H1 (cell line): Measurements from ENCODE around the gene SLC27A2. TPM values are rescaled to one million over a fixed set of nuclear protein-coding genes. Genes with fewer than 3 reads are reported as not detected.

Experiments used
- CTCF ChIA-PET: fragments of 300-600 bp; sonication (Branson Sonifier 250); formaldehyde crosslinking; loops from one replicate; lab custom pipeline; 2021; ENCODE audit not compliant: partially characterized antibody; lab: Charles Lee
- POLR2A ChIA-PET: fragments of 300-600 bp; sonication (Branson Sonifier 250); formaldehyde crosslinking; loops from one replicate; lab custom pipeline; 2021; ENCODE audit warnings: inconsistent platforms; ENCODE audit not compliant: partially characterized antibody; lab: Charles Lee
- DNase-seq, 2 experiments: peaks; one replicate each; pipeline versions ENCODE4 v3.0.0 to v3.0.0-alpha.2; 2010 to 2022; ENCODE audit warnings: low spot score in 2 of 2, low read depth in 1 of 2, mixed read lengths in 1 of 2
- FAIRE-seq: peaks from 2 replicates; lab custom pipeline; 2011; peaks lifted over from hg19 to GRCh38; lab: Jason Lieb, UNC
- H2AFZ ChIP-seq: 2 replicates; pipeline ENCODE4 v1.8.1; 2012; ENCODE audit warnings: low read length, inconsistent platforms
- H2AK5ac ChIP-seq: 2 replicates; pipeline ENCODE4 v1.6.1; 2013; ENCODE audit warnings: low read depth, low read length
- H2BK120ac ChIP-seq: replicated peaks from 2 replicates; pipeline ENCODE3; 2013; ENCODE audit warnings: low read depth, low read length, inconsistent platforms
- H2BK12ac ChIP-seq: 2 replicates; pipeline ENCODE4 v1.6.1; 2013; ENCODE audit warnings: low read depth, low read length
- H2BK15ac ChIP-seq: 2 replicates; pipeline ENCODE4 v1.6.1; 2013; ENCODE audit warnings: low read length
- H2BK20ac ChIP-seq: 2 replicates; pipeline ENCODE4 v1.6.1; 2013; ENCODE audit warnings: low read length
- H2BK5ac ChIP-seq: 2 replicates; pipeline ENCODE4 v1.6.1; 2013; ENCODE audit warnings: low read depth, low read length
- H3K14ac ChIP-seq: 2 replicates; pipeline ENCODE4 v1.6.1; 2013; ENCODE audit warnings: inconsistent platforms; ENCODE audit not compliant: insufficient read length
- H3K18ac ChIP-seq: 2 replicates; pipeline ENCODE4 v1.6.1; 2013; ENCODE audit warnings: low read length; ENCODE audit errors: extremely low read depth
- H3K23ac ChIP-seq: 2 replicates; pipeline ENCODE4 v1.6.1; 2013; ENCODE audit warnings: inconsistent platforms; ENCODE audit not compliant: insufficient read length
- H3K23me2 ChIP-seq: 2 replicates; pipeline ENCODE4 v1.6.1; 2013; ENCODE audit warnings: low read depth, low read length
- H3K27ac ChIP-seq: 2 replicates; pipeline ENCODE4 v1.6.1; 2011; ENCODE audit warnings: low read depth, low read length, inconsistent platforms
- H3K27me3 ChIP-seq, 4 experiments: replicated peaks in 1 of 4; 1 replicate in 1 of 4; 2 replicates in 3 of 4; pipeline versions ENCODE4 v1.6.1 to v1.8.1; 2011 to 2013; ENCODE audit warnings: low read length in 3 of 4, mild to moderate bottlenecking in 3 of 4, inconsistent platforms in 2 of 4, mixed read lengths in 2 of 4, moderate library complexity in 1 of 4; ENCODE audit not compliant: control insufficient read depth in 3 of 4, insufficient read depth in 3 of 4; ENCODE audit errors: extremely low read depth in 1 of 4
- H3K36me3 ChIP-seq, 4 experiments: 2 replicates each; pipeline versions ENCODE4 v1.6.1 to v1.8.1; 2011 to 2013; ENCODE audit warnings: mild to moderate bottlenecking in 4 of 4, low read length in 3 of 4, moderate library complexity in 2 of 4, control low read depth in 1 of 4, inconsistent platforms in 1 of 4; ENCODE audit not compliant: insufficient read depth in 4 of 4, control insufficient read depth in 2 of 4
- H3K4ac ChIP-seq: replicated peaks from 2 replicates; pipeline ENCODE3; 2013; ENCODE audit warnings: low read length, low read depth, mixed read lengths, inconsistent platforms; ENCODE audit not compliant: insufficient read length
- H3K4me1 ChIP-seq, 4 experiments: replicated peaks in 1 of 4; 1 replicate in 1 of 4; 2 replicates in 3 of 4; pipeline versions ENCODE4 v1.6.1 to v1.8.1; 2011 to 2013; ENCODE audit warnings: low read length in 3 of 4, inconsistent platforms in 2 of 4, mixed read lengths in 1 of 4; ENCODE audit not compliant: insufficient read depth in 4 of 4, control insufficient read depth in 3 of 4
- H3K4me2 ChIP-seq, 2 experiments: 2 replicates each; pipeline versions ENCODE4 v1.6.1 to v1.8.1; 2011 to 2013; ENCODE audit warnings: low read depth in 2 of 2, low read length in 2 of 2, control low read depth in 1 of 2, inconsistent platforms in 1 of 2, mild to moderate bottlenecking in 1 of 2; ENCODE audit not compliant: insufficient read depth in 1 of 2
- H3K4me3 ChIP-seq, 4 experiments: fragments of 200-600, 300-600 bp in 1 of 4; sonication (generic), shearing (Covaris generic), sonication (Bioruptor Twin) in 1 of 4; 2 replicates each; pipeline versions ENCODE4 v1.5.1 to v1.8.1; 2011 to 2016; ENCODE audit warnings: low read length in 4 of 4, low read depth in 3 of 4, control low read depth in 2 of 4, inconsistent platforms in 2 of 4, mild to moderate bottlenecking in 2 of 4, mixed read lengths in 1 of 4, moderate library complexity in 1 of 4; ENCODE audit not compliant: insufficient read depth in 2 of 4; ENCODE audit errors: extremely low read depth in 1 of 4
- H3K56ac ChIP-seq: replicated peaks from 2 replicates; pipeline ENCODE3; 2013; ENCODE audit warnings: low read depth, mild to moderate bottlenecking, mixed read lengths, low read length, inconsistent platforms; ENCODE audit not compliant: insufficient read length
- H3K79me1 ChIP-seq: 2 replicates; pipeline ENCODE4 v1.6.1; 2013; ENCODE audit warnings: low read depth, low read length, control low read depth
- H3K79me2 ChIP-seq, 2 experiments: 2 replicates each; pipeline versions ENCODE4 v1.6.1 to v1.8.1; 2012 to 2013; ENCODE audit warnings: low read length in 2 of 2, mild to moderate bottlenecking in 2 of 2, inconsistent platforms in 1 of 2; ENCODE audit not compliant: insufficient read depth in 2 of 2, control insufficient read depth in 1 of 2
- H3K9ac ChIP-seq, 4 experiments: replicated peaks in 1 of 4; 1 replicate in 1 of 4; 2 replicates in 3 of 4; pipeline versions ENCODE4 v1.6.1 to v1.8.1; 2011 to 2013; ENCODE audit warnings: low read depth in 3 of 4, low read length in 3 of 4, control low read depth in 2 of 4, mild to moderate bottlenecking in 2 of 4, moderate library complexity in 2 of 4, inconsistent platforms in 1 of 4; ENCODE audit errors: extremely low read depth in 1 of 4
- H3K9me3 ChIP-seq, 2 experiments: 2 replicates each; pipeline versions ENCODE4 v1.6.1 to v1.8.1; 2012 to 2013; ENCODE audit warnings: mild to moderate bottlenecking in 2 of 2, moderate library complexity in 2 of 2, control low read depth in 1 of 2, inconsistent platforms in 1 of 2, low read depth in 1 of 2, low read length in 1 of 2, mixed read lengths in 1 of 2; ENCODE audit not compliant: insufficient read depth in 2 of 2
- H4K20me1 ChIP-seq, 2 experiments: replicated peaks in 1 of 2; 2 replicates each; pipeline versions ENCODE3 to v1.8.1; 2011 to 2013; ENCODE audit warnings: inconsistent platforms in 2 of 2, low read length in 2 of 2, mild to moderate bottlenecking in 1 of 2; ENCODE audit not compliant: insufficient read depth in 2 of 2, control insufficient read depth in 1 of 2
- H4K5ac ChIP-seq: 2 replicates; pipeline ENCODE4 v1.6.1; 2013; ENCODE audit warnings: low read length, low read depth, mixed read lengths, inconsistent platforms; ENCODE audit not compliant: insufficient read length
- H4K8ac ChIP-seq: 2 replicates; pipeline ENCODE4 v1.8.0; 2013; ENCODE audit warnings: mild to moderate bottlenecking, moderate library complexity, low read length, inconsistent platforms; ENCODE audit not compliant: insufficient read depth; ENCODE audit errors: extremely low read depth
- H4K91ac ChIP-seq: replicated peaks from 2 replicates; pipeline ENCODE3; 2013; ENCODE audit warnings: low read length, mixed read lengths, inconsistent platforms; ENCODE audit not compliant: insufficient read length
- CHD1 ChIP-seq: IDR thresholded peaks from 2 replicates; pipeline ENCODE4 v1.6.1; 2012; ENCODE audit warnings: low read depth, low read length, improper control_type of control experiment
- NRF1 ChIP-seq: IDR thresholded peaks from 2 replicates; pipeline ENCODE4 v1.6.1; 2011; ENCODE audit warnings: mild to moderate bottlenecking, low read depth, low read length, improper control_type of control experiment
- RAD21 ChIP-seq, 2 experiments: IDR thresholded peaks in 1 of 2; conservative IDR thresholded peaks in 1 of 2; 2 replicates each; pipeline ENCODE4 v1.6.1; 2011; ENCODE audit warnings: low read depth in 2 of 2, low read length in 2 of 2, improper control_type of control experiment in 1 of 2, inconsistent platforms in 1 of 2, mild to moderate bottlenecking in 1 of 2, moderate library complexity in 1 of 2
- SIN3A ChIP-seq, 2 experiments: IDR thresholded peaks in 1 of 2; conservative IDR thresholded peaks in 1 of 2; 2 replicates each; pipeline ENCODE4 v1.6.1; 2011 to 2012; ENCODE audit warnings: low read length in 2 of 2, improper control_type of control experiment in 1 of 2, low read depth in 1 of 2, mild to moderate bottlenecking in 1 of 2
- WGBS, 2 experiments: shearing (Covaris generic) in 1 of 2; methylation state at CpG; one replicate each; pipeline versions ENCODE4 v1.1.6 to v1.1.7; 2013 to 2015; ENCODE audit warnings: low lambda C conversion rate in 2 of 2, mixed read lengths in 2 of 2, inconsistent platforms in 1 of 2, low coverage in 1 of 2, missing lambda C conversion rate in 1 of 2; ENCODE audit not compliant: insufficient replicate concordance in 2 of 2, insufficient coverage in 1 of 2, insufficient read length in 1 of 2; ENCODE audit errors: extremely low coverage in 1 of 2, missing lambda C conversion rate in 1 of 2; 5-methylcytosine and 5-hydroxymethylcytosine counted together
- polyA plus RNA-seq, 7 experiments: library from polyadenylated mRNA; depleted of rRNA in 3 of 7; stranded (reverse) in 5 of 7; unstranded in 2 of 7; fragments of >200 nt in 5 of 7; fragments of 200-250 nt in 2 of 7; gene quantifications; 1 replicate in 5 of 7; 2 replicates in 1 of 7; 4 replicates in 1 of 7; pipeline versions ENCODE4 v1.2.1 to v1.2.3, GENCODE V29; 2011 to 2013; ENCODE audit warnings: missing spikeins in 2 of 7, mixed read lengths in 2 of 7
- total RNA-seq: library from RNA; stranded (reverse); fragmentation: NEBNext Ultra II Directional; extraction: Animal tissue kit (Norgen Biotek cat#: 25700); gene quantifications from 2 replicates; pipeline ENCODE4 v1.2.1, GENCODE V29; 2021
- TF ChIP-seq, protein P1 (sequence below): IDR thresholded peaks from 2 replicates; pipeline ENCODE4 v1.6.1; 2011; ENCODE audit warnings: low read length, improper control_type of control experiment

The SLC27A2 gene
- total and polyA plus RNA-seq, 2 of the 8 experiments (the other 6 are each of a cell fraction or from before 2014, with no cell fraction given), result 5.6 to 5.8 TPM

DNA sequence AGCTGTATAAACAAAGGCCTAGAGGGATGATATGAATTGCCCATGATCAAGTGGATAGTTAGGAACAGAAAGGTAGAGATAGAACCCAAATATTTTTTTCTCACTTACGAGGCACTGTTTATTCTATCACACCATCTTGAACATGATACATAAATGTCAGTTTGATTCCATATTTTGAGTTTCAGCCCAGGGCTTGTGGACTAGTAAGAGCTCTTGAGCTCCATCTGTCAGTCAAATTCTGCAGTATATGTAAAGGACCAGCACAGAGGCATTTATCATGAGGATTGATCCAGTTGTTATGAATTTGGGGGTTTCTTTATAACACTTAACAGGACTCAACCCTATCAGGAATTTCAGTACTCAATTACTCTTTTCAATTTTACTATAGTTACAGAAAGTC, 4.8 kb downstream of the SLC27A2 start:
- Histone ChIP-seq H3K27ac (no peak overlapping the region), H2AK5ac (no peak overlapping the region), H2BK120ac (no peak overlapping the region), H4K5ac (no peak overlapping the region), H3K18ac (no peak overlapping the region), H3K14ac (no peak overlapping the region), H3K4ac (no peak overlapping the region), H4K8ac (no peak overlapping the region), H2BK20ac (no peak overlapping the region), H2BK12ac (no peak overlapping the region), H3K4me3 (no peak overlapping the region), H2BK15ac (no peak overlapping the region), H3K23me2 (peaks cover 13% of the 10 kb centered on the region; the same call in 1 of the 2 replicates), H3K4me2 (no peak overlapping the region), H2BK5ac (no peak overlapping the region), H3K9me3 (no peaks in the 10 kb centered on the region), H3K23ac (no peak overlapping the region), H3K79me2 (no peaks in the 10 kb centered on the region), H3K56ac (no peak overlapping the region), H2AFZ (no peak overlapping the region), H3K27me3 (peaks cover 3 to 19% (median 18%) of the 10 kb centered on the region in 4 experiments), H4K91ac (no peak overlapping the region), H3K79me1 (no peaks in the 10 kb centered on the region), H4K20me1 (peaks cover 0 to 1% of the 10 kb centered on the region in 2 experiments), H3K4me1 (peaks cover 0 to 8% (median 4%) of the 10 kb centered on the region in 4 experiments; a peak in 6 of 7 replicates), H3K36me3 (no peaks in the 10 kb centered on the region), H3K9ac (no peak overlapping the region)
- WGBS, 2 experiments, result 100% methylated on average over 1 of the region's 1 CpG; no CpG with 5 or more reads in 1 of the 2 experiments
- FAIRE-seq (no peak), DNase-seq (no peak)
- ChIA-PET CTCF (interaction anchor here (0.7 to 1.0 kb wide), 4 partner anchors 16 to 1285 kb away, joined by 3 read pairs; no protein-coding TSS in a partner anchor), POLR2A (no interaction called here)
- TF ChIP-seq CHD1 (no peak), RAD21 (IDR thresholded peaks at IDR 0.05 in 1 of 2, conservative IDR thresholded peaks at IDR 0.05 in 1 of 2; ENCODE audit: low read depth in 2 of 2, low read length in 2 of 2) (no peak), NRF1 (no peak), SIN3A (conservative IDR thresholded peaks at IDR 0.05 in 1 of 2, IDR thresholded peaks at IDR 0.05 in 1 of 2; ENCODE audit: low read depth in 1 of 2, low read length in 2 of 2) (no peak)
- TF ChIP-seq, protein P1, sequence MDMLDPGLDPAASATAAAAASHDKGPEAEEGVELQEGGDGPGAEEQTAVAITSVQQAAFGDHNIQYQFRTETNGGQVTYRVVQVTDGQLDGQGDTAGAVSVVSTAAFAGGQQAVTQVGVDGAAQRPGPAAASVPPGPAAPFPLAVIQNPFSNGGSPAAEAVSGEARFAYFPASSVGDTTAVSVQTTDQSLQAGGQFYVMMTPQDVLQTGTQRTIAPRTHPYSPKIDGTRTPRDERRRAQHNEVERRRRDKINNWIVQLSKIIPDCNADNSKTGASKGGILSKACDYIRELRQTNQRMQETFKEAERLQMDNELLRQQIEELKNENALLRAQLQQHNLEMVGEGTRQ, result no peak
